Measurements from ENCODE around the gene DEFB129.

Gene DEFB129

DNA sequence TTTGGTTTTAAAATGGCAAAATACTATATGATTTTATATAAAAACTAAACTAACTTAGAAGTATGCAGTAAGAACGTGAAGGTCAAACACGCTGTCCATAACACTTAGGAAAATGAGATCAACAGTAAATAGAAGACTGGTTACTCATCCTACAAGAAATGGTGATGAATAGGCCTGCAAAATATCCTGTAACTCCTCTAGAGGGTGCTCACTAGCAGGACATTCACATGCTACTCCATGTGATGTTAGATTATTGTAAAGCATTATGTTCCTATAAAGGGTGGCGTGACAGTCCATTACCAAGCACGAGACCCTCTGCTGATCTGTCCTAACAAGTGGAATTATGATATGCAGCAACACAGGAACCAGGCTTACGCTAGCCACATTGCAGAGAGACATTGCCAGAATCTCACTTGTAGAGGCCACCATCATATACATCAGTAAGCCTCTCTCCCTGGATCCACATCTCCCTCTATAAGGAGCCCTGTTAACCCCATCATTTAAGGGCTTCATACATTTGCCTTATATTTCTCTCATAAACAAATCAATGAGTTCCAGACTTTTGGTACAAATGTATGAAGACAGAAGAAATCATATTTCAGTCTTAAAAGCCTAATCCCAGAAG lies 18.0 kb upstream of the DEFB129 start:
- H3K4me3 ChIP-seq, result no peak overlapping the region
- no peaks in the 10 kb centered on the region for H3K9me3 ChIP-seq
- no peaks in the 10 kb centered on the region for H3K4me1 ChIP-seq
- TF ChIP-seq, protein P1, sequence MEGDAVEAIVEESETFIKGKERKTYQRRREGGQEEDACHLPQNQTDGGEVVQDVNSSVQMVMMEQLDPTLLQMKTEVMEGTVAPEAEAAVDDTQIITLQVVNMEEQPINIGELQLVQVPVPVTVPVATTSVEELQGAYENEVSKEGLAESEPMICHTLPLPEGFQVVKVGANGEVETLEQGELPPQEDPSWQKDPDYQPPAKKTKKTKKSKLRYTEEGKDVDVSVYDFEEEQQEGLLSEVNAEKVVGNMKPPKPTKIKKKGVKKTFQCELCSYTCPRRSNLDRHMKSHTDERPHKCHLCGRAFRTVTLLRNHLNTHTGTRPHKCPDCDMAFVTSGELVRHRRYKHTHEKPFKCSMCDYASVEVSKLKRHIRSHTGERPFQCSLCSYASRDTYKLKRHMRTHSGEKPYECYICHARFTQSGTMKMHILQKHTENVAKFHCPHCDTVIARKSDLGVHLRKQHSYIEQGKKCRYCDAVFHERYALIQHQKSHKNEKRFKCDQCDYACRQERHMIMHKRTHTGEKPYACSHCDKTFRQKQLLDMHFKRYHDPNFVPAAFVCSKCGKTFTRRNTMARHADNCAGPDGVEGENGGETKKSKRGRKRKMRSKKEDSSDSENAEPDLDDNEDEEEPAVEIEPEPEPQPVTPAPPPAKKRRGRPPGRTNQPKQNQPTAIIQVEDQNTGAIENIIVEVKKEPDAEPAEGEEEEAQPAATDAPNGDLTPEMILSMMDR (IDR thresholded peaks at IDR 0.05), result peak; percentile 35 to 38
- H3K27me3 ChIP-seq, result no peaks in the 10 kb centered on the region
- intact Hi-C loops (cut with DNase I; ENCODE audit: low total_unique reads), result no loop called here
- H3K36me3 ChIP-seq, result no peaks in the 10 kb centered on the region
- no peak overlapping the region for H3K27ac ChIP-seq
- DNase-seq, result no peak

DNA sequence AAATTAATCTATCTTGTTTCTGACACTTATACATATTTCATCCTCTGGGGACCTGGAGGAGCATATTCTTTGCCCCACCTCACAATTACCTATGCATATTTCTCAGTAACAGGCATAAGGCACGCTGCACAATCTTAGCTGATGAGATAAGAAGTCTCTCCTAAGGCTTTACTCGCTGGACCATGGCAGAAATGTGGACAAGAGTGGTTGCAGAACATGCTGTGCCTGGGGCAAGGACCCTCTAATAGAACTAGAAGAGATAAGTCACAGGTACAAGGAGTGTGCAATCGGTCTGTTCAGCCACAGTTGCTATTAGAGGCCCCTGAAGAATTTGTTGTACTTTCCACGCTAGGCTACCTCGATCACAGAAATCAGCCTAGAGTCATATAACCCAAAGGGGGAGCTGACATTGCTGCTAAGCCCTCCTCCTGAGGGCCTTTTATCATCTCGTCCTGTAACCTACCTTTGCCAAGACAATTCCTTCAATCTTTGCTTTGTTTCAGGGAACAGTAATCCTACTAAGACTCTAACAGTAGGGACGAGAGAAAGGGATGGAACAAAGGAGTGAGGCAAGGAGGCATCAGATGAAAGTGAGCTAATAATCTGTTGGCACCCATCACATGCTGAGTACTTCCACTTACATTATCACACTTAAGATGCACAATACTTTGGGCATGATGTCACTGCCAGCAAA lies 16.1 kb upstream of the DEFB129 start:
- no peaks in the 10 kb centered on the region for H3K9me3 ChIP-seq
- TF ChIP-seq, protein P1 (IDR thresholded peaks at IDR 0.05), result no peak
- intact Hi-C loops (cut with DNase I; ENCODE audit: low total_unique reads), result loop anchor here (5.0 kb wide), 1 partner anchor 121 kb away; no protein-coding TSS in a partner anchor
- H3K27ac ChIP-seq, result no peak overlapping the region
- H3K4me3 ChIP-seq, result no peak overlapping the region
- no peaks in the 10 kb centered on the region for H3K27me3 ChIP-seq
- no peak for DNase-seq
- no peaks in the 10 kb centered on the region for H3K36me3 ChIP-seq
- no peaks in the 10 kb centered on the region for H3K4me1 ChIP-seq

GRCh38 chr20:214383-214782 lies 12.7 kb upstream of the DEFB129 start:
- Histone ChIP-seq H3K4me1 (no peaks in the 10 kb centered on the region), H3K36me3 (no peaks in the 10 kb centered on the region), H3K4me3 (no peak overlapping the region), H3K27me3 (peaks cover 0 to 7% of the 10 kb centered on the region in 2 donors), H3K9me3 (no peaks in the 10 kb centered on the region), H3K27ac (no peak overlapping the region)
- DNase-seq, result no peak
- intact Hi-C loops (cut with DNase I; ENCODE audit: low total_unique reads), result loop anchor here (5.0 kb wide), 1 partner anchor 118 kb away; no protein-coding TSS in a partner anchor
- TF ChIP-seq, protein P1 (IDR thresholded peaks at IDR 0.05), result no peak

DNA sequence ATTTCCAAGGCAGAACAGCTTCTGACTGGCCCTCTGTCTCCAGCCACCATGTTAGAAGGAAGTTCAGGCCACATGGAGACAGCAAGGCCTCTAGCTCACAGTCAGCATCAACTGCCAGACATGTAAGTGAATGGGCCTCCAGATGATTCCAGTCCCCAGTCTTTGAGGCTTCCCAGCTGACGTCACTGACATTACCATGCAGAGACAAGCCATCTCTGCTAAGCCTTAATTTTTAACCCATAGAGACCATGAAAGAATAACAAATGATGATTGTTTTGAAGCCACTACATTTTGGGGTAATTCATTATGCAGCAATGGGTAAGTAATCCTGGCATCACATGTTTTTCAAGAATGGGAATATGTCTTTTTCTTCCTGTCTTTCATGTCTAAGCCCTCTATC lies 11.3 kb upstream of the DEFB129 start:
- no peaks in the 10 kb centered on the region for H3K4me1 ChIP-seq
- intact Hi-C loops (cut with DNase I; ENCODE audit: low total_unique reads), result no loop called here
- no peak for DNase-seq

DNA sequence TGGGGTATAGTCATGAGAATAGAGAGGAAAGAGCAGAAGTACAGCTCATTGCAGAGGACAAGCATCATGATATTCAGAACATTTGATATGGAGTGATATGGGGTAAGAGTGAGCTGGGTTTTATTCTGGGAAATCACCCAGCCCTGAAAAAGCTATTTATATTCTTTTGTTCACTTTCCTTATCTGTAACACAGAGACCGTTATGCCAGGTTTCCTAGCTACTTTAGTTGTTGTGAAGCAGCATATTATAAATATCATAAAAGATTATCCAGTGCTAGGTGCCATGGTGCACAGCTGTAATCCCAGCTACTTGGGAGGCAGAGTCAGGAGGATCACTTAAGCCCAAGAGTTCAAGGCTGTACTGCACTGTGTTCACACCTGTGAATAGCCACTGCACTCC lies 9.8 kb upstream of the DEFB129 start:
- Histone ChIP-seq H3K27me3 (peaks cover 0 to 9% of the 10 kb centered on the region in 2 donors), H3K9me3 (no peaks in the 10 kb centered on the region), H3K36me3 (no peaks in the 10 kb centered on the region), H3K4me3 (no peak overlapping the region), H3K4me1 (no peaks in the 10 kb centered on the region), H3K27ac (no peak overlapping the region)
- DNase-seq, result no peak
- TF ChIP-seq, protein P1 (IDR thresholded peaks at IDR 0.05), result no peak
- intact Hi-C loops (cut with DNase I; ENCODE audit: low total_unique reads), result no loop called here

More for the DNA sequence above, 11.3 kb upstream of the DEFB129 start:
- peaks cover 0 to 9% of the 10 kb centered on the region in 2 donors for H3K27me3 ChIP-seq
- H3K36me3 ChIP-seq, result no peaks in the 10 kb centered on the region
- no peak overlapping the region for H3K4me3 ChIP-seq
- H3K27ac ChIP-seq, result no peak overlapping the region
- no peaks in the 10 kb centered on the region for H3K9me3 ChIP-seq
- TF ChIP-seq, protein P1 (IDR thresholded peaks at IDR 0.05), result no peak

All from tibial artery (tissue), 4 donors.